IMR-90 (cell line): ENCODE data around the gene PIEZO2.

Experiments used
- CHD1 ChIP-seq: IDR thresholded peaks from 2 replicates; pipeline ENCODE4 v1.6.1; 2012; ENCODE audit warnings: low read depth, low read length, improper control_type of control experiment
- TF ChIP-seq, protein P1 (sequence below): conservative IDR thresholded peaks from 2 replicates; pipeline ENCODE4 v1.5.1; 2012; ENCODE audit warnings: mild to moderate bottlenecking, low read depth, low read length, improper control_type of control experiment

DNA sequence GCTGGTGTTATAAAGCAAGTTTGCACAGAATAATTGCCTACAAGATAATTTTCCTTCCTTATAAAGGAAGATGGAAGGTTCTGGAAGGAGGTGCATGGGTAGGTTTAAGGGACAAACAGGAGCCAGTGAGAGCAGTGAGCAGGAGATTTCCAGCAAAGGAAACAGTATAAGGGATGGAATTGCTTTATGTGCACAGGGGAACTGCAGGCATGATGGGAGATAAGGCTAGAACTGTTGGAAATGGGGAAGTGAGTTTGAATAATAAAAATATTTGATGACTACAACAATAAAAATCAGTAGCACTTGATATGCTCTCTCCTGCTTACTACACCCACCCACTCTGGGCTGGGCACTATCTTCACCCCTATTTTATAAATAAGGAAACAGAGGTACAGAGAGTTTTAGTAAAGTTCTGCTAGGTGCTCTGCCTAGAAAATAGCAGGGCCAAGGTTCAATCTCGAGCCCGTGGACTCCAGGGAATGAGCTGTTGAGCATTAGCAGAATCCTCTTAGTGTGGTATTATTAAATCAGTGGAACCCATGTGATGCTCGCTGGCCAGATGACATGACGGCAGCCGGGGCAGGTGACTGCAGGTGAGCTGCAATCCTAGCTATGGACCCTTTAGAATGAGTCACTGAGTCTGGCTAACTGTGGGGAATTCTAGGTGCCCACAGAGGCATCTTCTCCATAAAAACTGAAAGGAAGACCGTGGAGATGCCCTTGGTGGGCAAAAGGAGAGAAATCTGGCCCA, 302.5 kb downstream of the PIEZO2 start:
- TF ChIP-seq CHD1 = no peak
- TF ChIP-seq, protein P1, sequence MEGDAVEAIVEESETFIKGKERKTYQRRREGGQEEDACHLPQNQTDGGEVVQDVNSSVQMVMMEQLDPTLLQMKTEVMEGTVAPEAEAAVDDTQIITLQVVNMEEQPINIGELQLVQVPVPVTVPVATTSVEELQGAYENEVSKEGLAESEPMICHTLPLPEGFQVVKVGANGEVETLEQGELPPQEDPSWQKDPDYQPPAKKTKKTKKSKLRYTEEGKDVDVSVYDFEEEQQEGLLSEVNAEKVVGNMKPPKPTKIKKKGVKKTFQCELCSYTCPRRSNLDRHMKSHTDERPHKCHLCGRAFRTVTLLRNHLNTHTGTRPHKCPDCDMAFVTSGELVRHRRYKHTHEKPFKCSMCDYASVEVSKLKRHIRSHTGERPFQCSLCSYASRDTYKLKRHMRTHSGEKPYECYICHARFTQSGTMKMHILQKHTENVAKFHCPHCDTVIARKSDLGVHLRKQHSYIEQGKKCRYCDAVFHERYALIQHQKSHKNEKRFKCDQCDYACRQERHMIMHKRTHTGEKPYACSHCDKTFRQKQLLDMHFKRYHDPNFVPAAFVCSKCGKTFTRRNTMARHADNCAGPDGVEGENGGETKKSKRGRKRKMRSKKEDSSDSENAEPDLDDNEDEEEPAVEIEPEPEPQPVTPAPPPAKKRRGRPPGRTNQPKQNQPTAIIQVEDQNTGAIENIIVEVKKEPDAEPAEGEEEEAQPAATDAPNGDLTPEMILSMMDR = no peak
